Measurements from ENCODE around the gene CDKN2B-AS1. TPM values are rescaled to one million over a fixed set of nuclear protein-coding genes. Genes with fewer than 3 reads are reported as not detected.

The CDKN2B-AS1 gene
- total RNA-seq, 1 experiment from 2014 or later: not detected

- Histone ChIP-seq H3K9me3 (ENCODE audit: control insufficient read depth, low read depth, low read length) (no peaks in the 10 kb centered on the region), H3K14ac (ENCODE audit: insufficient read depth, low read length) (no peak overlapping the region), H3K4ac (ENCODE audit: low read depth, low read length) (no peak overlapping the region), H2BK12ac (ENCODE audit: insufficient read length, low read depth, low read length) (no peak overlapping the region), H2BK20ac (ENCODE audit: low read depth, low read length, poor library complexity, severe bottlenecking) (no peak overlapping the region), H3K23me2 (ENCODE audit: insufficient read length, low read depth, low read length, poor library complexity, severe bottlenecking) (peaks cover 2% of the 10 kb centered on the region), H2AFZ (ENCODE audit: low read length) (no peak overlapping the region), H3T11ph (ENCODE audit: low read length) (no peak overlapping the region), H3K79me2 (ENCODE audit: insufficient read depth, low read length) (no peaks in the 10 kb centered on the region), H2BK120ac (ENCODE audit: low read depth, low read length, poor library complexity, severe bottlenecking) (no peak overlapping the region), H2AK5ac (ENCODE audit: insufficient read length, low read length) (no peak overlapping the region), H3K18ac (ENCODE audit: insufficient read length, low read depth, low read length) (no peak overlapping the region), H3K79me1 (ENCODE audit: insufficient read depth, low read depth, low read length, poor library complexity, severe bottlenecking) (no peaks in the 10 kb centered on the region), H3K27me3 (ENCODE audit: insufficient read depth, low read length) (peaks cover 79% of the 10 kb centered on the region), H2BK5ac (ENCODE audit: insufficient read length, low read length) (no peak overlapping the region), H2BK15ac (ENCODE audit: low read depth, low read length) (no peak overlapping the region), H3K4me2 (ENCODE audit: insufficient read depth, insufficient read length, low read length) (peak overlapping the region; percentile 45), H3K4me1 (ENCODE audit: insufficient read depth, low read length) (no peaks in the 10 kb centered on the region; the same call in 1 of the 2 replicates), H4K5ac (ENCODE audit: insufficient read length, low read depth, low read length) (no peak overlapping the region), H4K91ac (ENCODE audit: insufficient read length, low read depth, low read length) (no peak overlapping the region), H3K27ac (ENCODE audit: insufficient read length, low read depth, low read length) (no peak overlapping the region), H4K8ac (replicated peaks; ENCODE audit: insufficient read length, low read depth, low read length) (no peak overlapping the region), H3K9ac (ENCODE audit: extremely low read depth, insufficient read length, low read length) (no peak overlapping the region), H3K23ac (ENCODE audit: insufficient read length, low read depth, low read length) (no peak overlapping the region), H4K20me1 (ENCODE audit: control insufficient read depth, insufficient read depth, insufficient read length) (no peaks in the 10 kb centered on the region), H3K56ac (ENCODE audit: insufficient read length, low read depth, low read length) (no peak overlapping the region)
- H3K4me1 Mint-ChIP-seq: peaks cover 41 to 53% of the 10 kb centered on the region in 2 experiments
- H3K27ac Mint-ChIP-seq: no peak overlapping the region
- peaks cover 0 to 3% (median 0%) of the 10 kb centered on the region in 3 experiments; a peak in 2 of 7 replicates for H3K36me3 Mint-ChIP-seq (ENCODE audit: insufficient read depth in 1 of 3, low read depth in 3 of 3)
- no peak for TF ChIP-seq CTCF (conservative IDR thresholded peaks at IDR 0.05)
- peak; percentile 37 for DNase-seq
- peak overlapping the region in 1 of 2 experiments; percentile 25; a peak in 2 of 5 replicates for H3K4me3 Mint-ChIP-seq
- H3K9me3 Mint-ChIP-seq: peaks cover 6 to 19% of the 10 kb centered on the region in 2 experiments
- no CpG with 5 or more reads among the region's 24 CpGs for WGBS (ENCODE audit: extremely low coverage, insufficient read length, low lambda C conversion rate)
- H3K27me3 Mint-ChIP-seq (ENCODE audit: low read depth): peaks cover 99% of the 10 kb centered on the region
Observed at GRCh38 chr9:21969951-21970799, 24.4 kb upstream of the CDKN2B-AS1 start.

All from H9 (cell line).